HEK293 (cell line): Measurements from ENCODE around the gene LINC00237.

Source experiments
- BCL6B ChIP-seq: fragments of 450-650 bp; formaldehyde crosslinking; IDR thresholded peaks from 2 replicates; pipeline ENCODE4 v1.5.1; 2017; ENCODE audit warnings: missing biosample characterization, missing genetic modification characterization
- IKZF3 ChIP-seq: fragments of 450-650 bp; IDR thresholded peaks from 2 replicates; pipeline ENCODE4 v1.5.0; 2018; ENCODE audit warnings: missing biosample characterization, mild to moderate bottlenecking, missing genetic modification characterization, moderate library complexity
- MZF1 ChIP-seq: fragments of 450-650 bp; formaldehyde crosslinking; IDR thresholded peaks from 2 replicates; pipeline ENCODE4 v1.5.1; 2017; ENCODE audit warnings: missing biosample characterization, missing genetic modification characterization, borderline replicate concordance
- PATZ1 ChIP-seq: fragments of 450-650 bp; formaldehyde crosslinking; IDR thresholded peaks from 2 replicates; pipeline ENCODE4 v1.5.1; 2016; ENCODE audit warnings: missing biosample characterization, missing genetic modification characterization
- RBAK ChIP-seq: fragments of 450-650 bp; formaldehyde crosslinking; IDR thresholded peaks from 2 replicates; pipeline ENCODE4 v1.5.1; 2016; ENCODE audit warnings: missing biosample characterization, missing genetic modification characterization
- SALL2 ChIP-seq: fragments of 450-650 bp; formaldehyde crosslinking; IDR thresholded peaks from 2 replicates; pipeline ENCODE4 v1.5.0; 2017; ENCODE audit warnings: missing biosample characterization, mild to moderate bottlenecking, missing genetic modification characterization, borderline replicate concordance
- ZBTB17 ChIP-seq: fragments of 450-650 bp; formaldehyde crosslinking; IDR thresholded peaks from 2 replicates; pipeline ENCODE4 v1.5.1; 2016; ENCODE audit warnings: missing biosample characterization, missing genetic modification characterization
- ZFP69B ChIP-seq: fragments of 450-650 bp; formaldehyde crosslinking; IDR thresholded peaks from 2 replicates; pipeline ENCODE4 v1.5.1; 2016; ENCODE audit warnings: missing biosample characterization, missing genetic modification characterization
- ZNF138 ChIP-seq: fragments of 450-650 bp; formaldehyde crosslinking; IDR thresholded peaks from 2 replicates; pipeline ENCODE4 v1.5.1; 2016; ENCODE audit warnings: missing biosample characterization, missing genetic modification characterization, borderline replicate concordance
- ZNF146 ChIP-seq: fragments of 450-650 bp; formaldehyde crosslinking; IDR thresholded peaks from 2 replicates; pipeline ENCODE4 v1.5.1; 2016; ENCODE audit warnings: missing biosample characterization, missing genetic modification characterization
- ZNF2 ChIP-seq: fragments of 450-650 bp; formaldehyde crosslinking; IDR thresholded peaks from 2 replicates; pipeline ENCODE4 v1.5.1; 2016; ENCODE audit warnings: missing biosample characterization, missing genetic modification characterization
- ZNF214 ChIP-seq: fragments of 450-650 bp; formaldehyde crosslinking; IDR thresholded peaks from 2 replicates; pipeline ENCODE4 v1.5.1; 2017; ENCODE audit warnings: missing biosample characterization, mild to moderate bottlenecking, missing genetic modification characterization, borderline replicate concordance
- ZNF266 ChIP-seq: fragments of 450-650 bp; formaldehyde crosslinking; IDR thresholded peaks from 2 replicates; pipeline ENCODE4 v1.5.1; 2016; ENCODE audit warnings: missing biosample characterization, missing genetic modification characterization, low read depth
- ZNF274 ChIP-seq, 2 experiments: fragments of 200-500 bp in 1 of 2; fragments of 450-650 bp in 1 of 2; sonication (Bioruptor generic) in 1 of 2; formaldehyde crosslinking in 1 of 2; IDR thresholded peaks; 2 replicates each; pipeline versions ENCODE4 v1.5.1 to v1.6.1; 2014 to 2016; ENCODE audit warnings: borderline replicate concordance in 1 of 2, inconsistent platforms in 1 of 2, low read length in 1 of 2, missing biosample characterization in 1 of 2, missing genetic modification characterization in 1 of 2
- ZNF302 ChIP-seq: fragments of 450-650 bp; formaldehyde crosslinking; IDR thresholded peaks from 2 replicates; pipeline ENCODE4 v1.5.1; 2016; ENCODE audit warnings: missing biosample characterization, missing genetic modification characterization, low read depth
- ZNF311 ChIP-seq: fragments of 450-650 bp; formaldehyde crosslinking; IDR thresholded peaks from 2 replicates; pipeline ENCODE4 v1.5.1; 2017; ENCODE audit warnings: missing biosample characterization, missing genetic modification characterization, borderline replicate concordance
- ZNF48 ChIP-seq: fragments of 450-650 bp; formaldehyde crosslinking; IDR thresholded peaks from 2 replicates; pipeline ENCODE4 v1.5.1; 2016; ENCODE audit warnings: missing biosample characterization, missing genetic modification characterization
- ZNF488 ChIP-seq: fragments of 450-650 bp; formaldehyde crosslinking; IDR thresholded peaks from 2 replicates; pipeline ENCODE4 v1.5.1; 2016; ENCODE audit warnings: missing biosample characterization, missing genetic modification characterization
- ZNF560 ChIP-seq: fragments of 450-650 bp; formaldehyde crosslinking; IDR thresholded peaks from 2 replicates; pipeline ENCODE4 v1.5.1; 2017; ENCODE audit warnings: missing biosample characterization, missing genetic modification characterization, borderline replicate concordance
- ZNF664 ChIP-seq: fragments of 450-650 bp; formaldehyde crosslinking; IDR thresholded peaks from 2 replicates; pipeline ENCODE4 v1.5.1; 2016; ENCODE audit warnings: missing biosample characterization, missing genetic modification characterization
- ZNF701 ChIP-seq: fragments of 450-650 bp; formaldehyde crosslinking; IDR thresholded peaks from 2 replicates; pipeline ENCODE4 v1.5.1; 2016; ENCODE audit warnings: missing biosample characterization, missing genetic modification characterization
- ZNF785 ChIP-seq: fragments of 450-650 bp; formaldehyde crosslinking; IDR thresholded peaks from 2 replicates; pipeline ENCODE4 v1.5.1; 2016; ENCODE audit warnings: missing biosample characterization, missing genetic modification characterization
- ZNF837 ChIP-seq: fragments of 450-650 bp; formaldehyde crosslinking; IDR thresholded peaks from 2 replicates; pipeline ENCODE4 v1.5.1; 2016; ENCODE audit warnings: missing biosample characterization, missing genetic modification characterization
- ZSCAN16 ChIP-seq: fragments of 450-650 bp; formaldehyde crosslinking; IDR thresholded peaks from 2 replicates; pipeline ENCODE4 v1.5.1; 2016; ENCODE audit warnings: missing biosample characterization, missing genetic modification characterization
- ZXDB ChIP-seq: fragments of 450-650 bp; formaldehyde crosslinking; IDR thresholded peaks from 2 replicates; pipeline ENCODE4 v1.5.1; 2016; ENCODE audit warnings: missing biosample characterization, missing genetic modification characterization
- TF ChIP-seq, protein P1 (sequence below): fragments of 450-650 bp; formaldehyde crosslinking; IDR thresholded peaks from 2 replicates; pipeline ENCODE4 v1.5.1; 2017; ENCODE audit warnings: missing biosample characterization, missing genetic modification characterization
- TF ChIP-seq, protein P2 (sequence below): fragments of 450-650 bp; IDR thresholded peaks from 2 replicates; pipeline ENCODE4 v1.5.1; 2018; ENCODE audit warnings: missing biosample characterization, missing genetic modification characterization
- TF ChIP-seq, protein P3 (sequence below): fragments of 450-650 bp; formaldehyde crosslinking; IDR thresholded peaks from 2 replicates; pipeline ENCODE4 v1.5.1; 2016; ENCODE audit warnings: missing biosample characterization, missing genetic modification characterization, low read depth
- TF ChIP-seq, protein P4 (sequence below): fragments of 450-650 bp; formaldehyde crosslinking; IDR thresholded peaks from 2 replicates; pipeline ENCODE4 v1.5.1; 2017; ENCODE audit warnings: missing biosample characterization, missing genetic modification characterization

The LINC00237 gene

GRCh38 chr20:21125849-21126580 lies 19.9 kb upstream of the LINC00237 start, which contains the start of gene KIZ (continued):
- peak; percentile 52 for TF ChIP-seq PATZ1 (tag by site-specific recombination)
- TF ChIP-seq, protein P1, sequence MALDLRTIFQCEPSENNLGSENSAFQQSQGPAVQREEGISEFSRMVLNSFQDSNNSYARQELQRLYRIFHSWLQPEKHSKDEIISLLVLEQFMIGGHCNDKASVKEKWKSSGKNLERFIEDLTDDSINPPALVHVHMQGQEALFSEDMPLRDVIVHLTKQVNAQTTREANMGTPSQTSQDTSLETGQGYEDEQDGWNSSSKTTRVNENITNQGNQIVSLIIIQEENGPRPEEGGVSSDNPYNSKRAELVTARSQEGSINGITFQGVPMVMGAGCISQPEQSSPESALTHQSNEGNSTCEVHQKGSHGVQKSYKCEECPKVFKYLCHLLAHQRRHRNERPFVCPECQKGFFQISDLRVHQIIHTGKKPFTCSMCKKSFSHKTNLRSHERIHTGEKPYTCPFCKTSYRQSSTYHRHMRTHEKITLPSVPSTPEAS, result no peak
- TF ChIP-seq IKZF3 (tag by site-specific recombination), result no peak
- TF ChIP-seq SALL2, result no peak
- no peak for TF ChIP-seq ZNF274 (IDR thresholded peaks at IDR 0.05; ENCODE audit: low read length)
- no peak for TF ChIP-seq ZNF274 (tag by site-specific recombination; IDR thresholded peaks at IDR 0.05; ENCODE audit: borderline replicate concordance)
- TF ChIP-seq ZNF48, result no peak
- peak; percentile 62; the same call in 1 of the 2 replicates for TF ChIP-seq ZXDB (tag by site-specific recombination)
- TF ChIP-seq ZNF311, result no peak
- TF ChIP-seq ZSCAN16 (tag by site-specific recombination), result no peak
- TF ChIP-seq, protein P2, sequence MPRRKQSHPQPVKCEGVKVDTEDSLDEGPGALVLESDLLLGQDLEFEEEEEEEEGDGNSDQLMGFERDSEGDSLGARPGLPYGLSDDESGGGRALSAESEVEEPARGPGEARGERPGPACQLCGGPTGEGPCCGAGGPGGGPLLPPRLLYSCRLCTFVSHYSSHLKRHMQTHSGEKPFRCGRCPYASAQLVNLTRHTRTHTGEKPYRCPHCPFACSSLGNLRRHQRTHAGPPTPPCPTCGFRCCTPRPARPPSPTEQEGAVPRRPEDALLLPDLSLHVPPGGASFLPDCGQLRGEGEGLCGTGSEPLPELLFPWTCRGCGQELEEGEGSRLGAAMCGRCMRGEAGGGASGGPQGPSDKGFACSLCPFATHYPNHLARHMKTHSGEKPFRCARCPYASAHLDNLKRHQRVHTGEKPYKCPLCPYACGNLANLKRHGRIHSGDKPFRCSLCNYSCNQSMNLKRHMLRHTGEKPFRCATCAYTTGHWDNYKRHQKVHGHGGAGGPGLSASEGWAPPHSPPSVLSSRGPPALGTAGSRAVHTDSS (tag by site-specific recombination), result no peak
- TF ChIP-seq ZNF560 (tag by site-specific recombination), result no peak
- no peak for TF ChIP-seq ZNF701 (tag by site-specific recombination)
- no peak for TF ChIP-seq MZF1
- no peak for TF ChIP-seq ZNF664 (tag by site-specific recombination)
- TF ChIP-seq, protein P3, sequence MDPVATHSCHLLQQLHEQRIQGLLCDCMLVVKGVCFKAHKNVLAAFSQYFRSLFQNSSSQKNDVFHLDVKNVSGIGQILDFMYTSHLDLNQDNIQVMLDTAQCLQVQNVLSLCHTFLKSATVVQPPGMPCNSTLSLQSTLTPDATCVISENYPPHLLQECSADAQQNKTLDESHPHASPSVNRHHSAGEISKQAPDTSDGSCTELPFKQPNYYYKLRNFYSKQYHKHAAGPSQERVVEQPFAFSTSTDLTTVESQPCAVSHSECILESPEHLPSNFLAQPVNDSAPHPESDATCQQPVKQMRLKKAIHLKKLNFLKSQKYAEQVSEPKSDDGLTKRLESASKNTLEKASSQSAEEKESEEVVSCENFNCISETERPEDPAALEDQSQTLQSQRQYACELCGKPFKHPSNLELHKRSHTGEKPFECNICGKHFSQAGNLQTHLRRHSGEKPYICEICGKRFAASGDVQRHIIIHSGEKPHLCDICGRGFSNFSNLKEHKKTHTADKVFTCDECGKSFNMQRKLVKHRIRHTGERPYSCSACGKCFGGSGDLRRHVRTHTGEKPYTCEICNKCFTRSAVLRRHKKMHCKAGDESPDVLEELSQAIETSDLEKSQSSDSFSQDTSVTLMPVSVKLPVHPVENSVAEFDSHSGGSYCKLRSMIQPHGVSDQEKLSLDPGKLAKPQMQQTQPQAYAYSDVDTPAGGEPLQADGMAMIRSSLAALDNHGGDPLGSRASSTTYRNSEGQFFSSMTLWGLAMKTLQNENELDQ (tag by site-specific recombination), result no peak
- TF ChIP-seq ZFP69B, result no peak
- TF ChIP-seq RBAK (tag by site-specific recombination), result no peak
- TF ChIP-seq ZNF302 (tag by site-specific recombination), result no peak
- TF ChIP-seq ZNF214, result no peak
- no peak for TF ChIP-seq ZNF837
- TF ChIP-seq ZNF785 (tag by site-specific recombination), result no peak
- TF ChIP-seq ZBTB17 (tag by site-specific recombination), result no peak
- peak; percentile 43; the same call in 1 of the 2 replicates for TF ChIP-seq ZNF2
- TF ChIP-seq, protein P4, sequence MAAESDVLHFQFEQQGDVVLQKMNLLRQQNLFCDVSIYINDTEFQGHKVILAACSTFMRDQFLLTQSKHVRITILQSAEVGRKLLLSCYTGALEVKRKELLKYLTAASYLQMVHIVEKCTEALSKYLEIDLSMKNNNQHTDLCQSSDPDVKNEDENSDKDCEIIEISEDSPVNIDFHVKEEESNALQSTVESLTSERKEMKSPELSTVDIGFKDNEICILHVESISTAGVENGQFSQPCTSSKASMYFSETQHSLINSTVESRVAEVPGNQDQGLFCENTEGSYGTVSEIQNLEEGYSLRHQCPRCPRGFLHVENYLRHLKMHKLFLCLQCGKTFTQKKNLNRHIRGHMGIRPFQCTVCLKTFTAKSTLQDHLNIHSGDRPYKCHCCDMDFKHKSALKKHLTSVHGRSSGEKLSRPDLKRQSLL (tag by site-specific recombination), result no peak
- TF ChIP-seq ZNF488 (tag by site-specific recombination), result no peak
- TF ChIP-seq BCL6B, result no peak
- 0 out of 2 replicates have a peak, but pooled peaks have one; percentile 5 for TF ChIP-seq ZNF146 (tag by site-specific recombination)
- no peak for TF ChIP-seq ZNF138 (tag by site-specific recombination)
- TF ChIP-seq ZNF266 (tag by site-specific recombination), result no peak
